SK-N-SH treated with all-trans-retinoic acid at 6 μM for 48 hours (cell line): ENCODE measurements around the gene CCDC148.

Experiments
- ATAC-seq: fragments of 200-7000 bp; cut with Tn5 transposase; 3 replicates; pipeline ENCODE4 v1.9.1; 2020; ENCODE audit warnings: mild to moderate bottlenecking, moderate library complexity
- CREB5 ChIP-seq: fragments of 250-450 bp; sonication (Bioruptor Pico); IDR thresholded peaks from 2 replicates; pipeline ENCODE4 v1.5.1; 2020; ENCODE audit warnings: low read depth, mild to moderate bottlenecking, moderate library complexity
- CSDC2 ChIP-seq: fragments of 250-450 bp; sonication (Bioruptor Pico); IDR thresholded peaks from 2 replicates; pipeline ENCODE4 v1.5.0; 2020; ENCODE audit warnings: mild to moderate bottlenecking, moderate library complexity
- GLIS3 ChIP-seq: fragments of 250-450 bp; sonication (Bioruptor Pico); IDR thresholded peaks from 2 replicates; pipeline ENCODE4 v1.5.0; 2020; ENCODE audit warnings: mild to moderate bottlenecking, moderate library complexity
- ISL1 ChIP-seq: fragments of 250-450 bp; sonication (Bioruptor Pico); IDR thresholded peaks from 2 replicates; pipeline ENCODE4 v2.1.2; 2022; ENCODE audit warnings: mild to moderate bottlenecking, moderate library complexity
- OSR1 ChIP-seq: fragments of 250-450 bp; sonication (Bioruptor Pico); IDR thresholded peaks from 2 replicates; pipeline ENCODE4 v1.8.0; 2022; ENCODE audit warnings: moderate library complexity, mild to moderate bottlenecking, inconsistent platforms
- PPARA ChIP-seq: fragments of 250-450 bp; sonication (Bioruptor Pico); IDR thresholded peaks from 2 replicates; pipeline ENCODE4 v1.5.0; 2020; ENCODE audit warnings: mild to moderate bottlenecking, borderline replicate concordance
- SNAI2 ChIP-seq: fragments of 250-450 bp; sonication (Bioruptor Pico); IDR thresholded peaks from 2 replicates; pipeline ENCODE4 v1.5.0; 2020; ENCODE audit warnings: mild to moderate bottlenecking, moderate library complexity
- TCF4 ChIP-seq: fragments of 250-450 bp; sonication (Bioruptor Pico); IDR thresholded peaks from 2 replicates; pipeline ENCODE4 v1.8.0; 2021; ENCODE audit warnings: mild to moderate bottlenecking, moderate library complexity, borderline replicate concordance
- TOX ChIP-seq: fragments of 250-450 bp; sonication (Bioruptor Pico); IDR thresholded peaks from 2 replicates; pipeline ENCODE4 v1.8.0; 2021; ENCODE audit warnings: mild to moderate bottlenecking, moderate library complexity, borderline replicate concordance
- TSHZ2 ChIP-seq: fragments of 250-450 bp; sonication (Bioruptor Pico); IDR thresholded peaks from 2 replicates; pipeline ENCODE4 v1.5.0; 2020; ENCODE audit warnings: mild to moderate bottlenecking, moderate library complexity
- ZC3H10 ChIP-seq: fragments of 250-450 bp; sonication (Bioruptor Pico); IDR thresholded peaks from 2 replicates; pipeline ENCODE4 v1.5.1; 2021; ENCODE audit warnings: mild to moderate bottlenecking, moderate library complexity
- ZFP3 ChIP-seq: fragments of 250-450 bp; sonication (Bioruptor Pico); IDR thresholded peaks from 2 replicates; pipeline ENCODE4 v1.5.0; 2020; ENCODE audit warnings: mild to moderate bottlenecking, moderate library complexity
- ZFP30 ChIP-seq: fragments of 450-650 bp; formaldehyde crosslinking; IDR thresholded peaks from 2 replicates; pipeline ENCODE4 v1.5.0; 2022; ENCODE audit warnings: mild to moderate bottlenecking, moderate library complexity
- ZNF565 ChIP-seq: fragments of 450-650 bp; formaldehyde crosslinking; conservative IDR thresholded peaks from 2 replicates; pipeline ENCODE4 v1.5.0; 2020; ENCODE audit warnings: low read depth, mild to moderate bottlenecking, moderate library complexity
- ZNF70 ChIP-seq: fragments of 450-650 bp; formaldehyde crosslinking; IDR thresholded peaks from 2 replicates; pipeline ENCODE4 v1.5.0; 2020; ENCODE audit warnings: mild to moderate bottlenecking, moderate library complexity
- TF ChIP-seq, protein P1 (sequence below): fragments of 250-450 bp; sonication (Bioruptor Pico); IDR thresholded peaks from 2 replicates; pipeline ENCODE4 v1.5.1; 2021; ENCODE audit warnings: mild to moderate bottlenecking, moderate library complexity
- TF ChIP-seq, protein P2 (sequence below): fragments of 250-450 bp; sonication (Bioruptor Pico); IDR thresholded peaks from 2 replicates; pipeline ENCODE4 v1.8.0; 2020; ENCODE audit warnings: mild to moderate bottlenecking, moderate library complexity, borderline replicate concordance

CCDC148 gene

GRCh38 chr2:158276619-158277471, 179.7 kb downstream of the CCDC148 start:
- TF ChIP-seq ZNF565 (CRISPR knock-in tag) (no peak), GLIS3 (CRISPR knock-in tag) (no peak), PPARA (no peak), ZFP3 (CRISPR knock-in tag) (no peak), TSHZ2 (CRISPR knock-in tag) (no peak), ISL1 (CRISPR knock-in tag) (no peak), ZFP30 (CRISPR knock-in tag) (no peak), CSDC2 (CRISPR knock-in tag) (no peak), ZNF70 (no peak), OSR1 (CRISPR knock-in tag) (no peak)
- TF ChIP-seq, protein P1, sequence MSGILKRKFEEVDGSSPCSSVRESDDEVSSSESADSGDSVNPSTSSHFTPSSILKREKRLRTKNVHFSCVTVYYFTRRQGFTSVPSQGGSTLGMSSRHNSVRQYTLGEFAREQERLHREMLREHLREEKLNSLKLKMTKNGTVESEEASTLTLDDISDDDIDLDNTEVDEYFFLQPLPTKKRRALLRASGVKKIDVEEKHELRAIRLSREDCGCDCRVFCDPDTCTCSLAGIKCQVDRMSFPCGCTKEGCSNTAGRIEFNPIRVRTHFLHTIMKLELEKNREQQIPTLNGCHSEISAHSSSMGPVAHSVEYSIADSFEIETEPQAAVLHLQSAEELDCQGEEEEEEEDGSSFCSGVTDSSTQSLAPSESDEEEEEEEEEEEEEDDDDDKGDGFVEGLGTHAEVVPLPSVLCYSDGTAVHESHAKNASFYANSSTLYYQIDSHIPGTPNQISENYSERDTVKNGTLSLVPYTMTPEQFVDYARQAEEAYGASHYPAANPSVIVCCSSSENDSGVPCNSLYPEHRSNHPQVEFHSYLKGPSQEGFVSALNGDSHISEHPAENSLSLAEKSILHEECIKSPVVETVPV (CRISPR knock-in tag), result no peak
- TF ChIP-seq, protein P2, sequence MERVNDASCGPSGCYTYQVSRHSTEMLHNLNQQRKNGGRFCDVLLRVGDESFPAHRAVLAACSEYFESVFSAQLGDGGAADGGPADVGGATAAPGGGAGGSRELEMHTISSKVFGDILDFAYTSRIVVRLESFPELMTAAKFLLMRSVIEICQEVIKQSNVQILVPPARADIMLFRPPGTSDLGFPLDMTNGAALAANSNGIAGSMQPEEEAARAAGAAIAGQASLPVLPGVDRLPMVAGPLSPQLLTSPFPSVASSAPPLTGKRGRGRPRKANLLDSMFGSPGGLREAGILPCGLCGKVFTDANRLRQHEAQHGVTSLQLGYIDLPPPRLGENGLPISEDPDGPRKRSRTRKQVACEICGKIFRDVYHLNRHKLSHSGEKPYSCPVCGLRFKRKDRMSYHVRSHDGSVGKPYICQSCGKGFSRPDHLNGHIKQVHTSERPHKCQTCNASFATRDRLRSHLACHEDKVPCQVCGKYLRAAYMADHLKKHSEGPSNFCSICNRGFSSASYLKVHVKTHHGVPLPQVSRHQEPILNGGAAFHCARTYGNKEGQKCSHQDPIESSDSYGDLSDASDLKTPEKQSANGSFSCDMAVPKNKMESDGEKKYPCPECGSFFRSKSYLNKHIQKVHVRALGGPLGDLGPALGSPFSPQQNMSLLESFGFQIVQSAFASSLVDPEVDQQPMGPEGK, result no peak
- no peak for ATAC-seq

- ATAC-seq, result no peak
- TF ChIP-seq ZC3H10 (CRISPR knock-in tag) (no peak), TCF4 (no peak), GLIS3 (CRISPR knock-in tag) (no peak), ZNF565 (CRISPR knock-in tag) (no peak), CREB5 (CRISPR knock-in tag) (no peak), ZNF70 (no peak), PPARA (no peak), TOX (CRISPR knock-in tag) (no peak)
- TF ChIP-seq, protein P1 (CRISPR knock-in tag), result no peak
These were observed 182.8 kb downstream of the CCDC148 start for GRCh38 chr2:158273791-158274190.

DNA sequence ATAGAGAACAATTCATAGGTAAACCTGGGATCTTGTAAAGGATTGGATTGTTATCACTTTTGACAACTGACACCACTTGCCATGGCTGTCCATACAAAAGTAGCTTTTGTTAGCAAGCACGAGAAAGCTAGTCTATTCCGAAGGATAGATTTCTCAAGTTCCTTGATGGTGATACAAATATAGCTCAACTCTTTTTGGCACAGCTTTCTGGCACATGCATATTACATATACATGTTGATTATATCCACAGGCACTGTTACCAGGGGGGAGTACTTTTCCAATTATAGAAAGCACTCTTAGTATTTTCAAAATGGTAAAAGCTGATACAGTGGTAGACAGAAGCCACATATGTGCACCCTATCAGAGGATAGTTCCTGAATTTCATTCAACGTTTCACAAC, 186.0 kb downstream of the CCDC148 start:
- TF ChIP-seq PPARA, result no peak
- TF ChIP-seq, protein P1 (CRISPR knock-in tag), result no peak
- TF ChIP-seq OSR1 (CRISPR knock-in tag), result no peak
- no peak for TF ChIP-seq SNAI2 (CRISPR knock-in tag)
- ATAC-seq, result no peak
